ENCODE data around the gene PCDH19.

GRCh38 chrX:100350704-100351489 lies 59.2 kb downstream of the PCDH19 start:
- no peak for TF ChIP-seq POLR2AphosphoS5 (IDR thresholded peaks at IDR 0.05; ENCODE audit: low read depth, low read length)
- no peak for TF ChIP-seq CTCF (IDR thresholded peaks at IDR 0.05)
